ENCODE results near the gene NMT2. TPM values are rescaled to one million over a fixed set of nuclear protein-coding genes. Genes with fewer than 3 reads are reported as not detected.

Gene NMT2
- total and polyA plus RNA-seq, 2 experiments from 2014 or later = 15.0 to 23.4 TPM

- no peak for DNase-seq (ENCODE audit: low spot score)
- Histone ChIP-seq H3K9me2 (replicated peaks; ENCODE audit: insufficient read depth) (no peaks in the 10 kb centered on the region), H3K4me1 (ENCODE audit: insufficient read depth) (peaks cover 8% of the 10 kb centered on the region), H3K27me3 (no peaks in the 10 kb centered on the region), H2AFZ (no peak overlapping the region), H3K79me2 (no peaks in the 10 kb centered on the region), H3K36me3 (replicated peaks; ENCODE audit: insufficient read depth, low read depth) (no peaks in the 10 kb centered on the region), H4K20me1 (ENCODE audit: insufficient read depth, poor library complexity, severe bottlenecking) (no peaks in the 10 kb centered on the region), H3K9me3 (ENCODE audit: low read depth) (no peaks in the 10 kb centered on the region), H3K4me3 (no peak overlapping the region), H3K4me2 (no peak overlapping the region), H3K27ac (no peak overlapping the region)
- TF ChIP-seq CTCF (IDR thresholded peaks at IDR 0.05; ENCODE audit: poor library complexity) (no peak), EZH2phosphoT487 (IDR thresholded peaks at IDR 0.05; ENCODE audit: low read depth, severe bottlenecking, unreplicated experiment) (no peak), EZH2 (IDR thresholded peaks at IDR 0.05; ENCODE audit: borderline replicate concordance) (no peak)
- WGBS (ENCODE audit: low lambda C conversion rate, missing lambda C conversion rate) = 75% methylated on average over 6 of the region's 6 CpGs
Measured at GRCh38 chr10:15201589-15202300, 33.3 kb upstream of the NMT2 start.

GRCh38 chr10:15200626-15201025, 32.1 kb upstream of the NMT2 start:
- H3K27ac ChIP-seq = no peak overlapping the region
- no peaks in the 10 kb centered on the region for H3K36me3 ChIP-seq (replicated peaks; ENCODE audit: insufficient read depth, low read depth)
- H3K27me3 ChIP-seq = no peaks in the 10 kb centered on the region
- H4K20me1 ChIP-seq (ENCODE audit: insufficient read depth, poor library complexity, severe bottlenecking) = no peaks in the 10 kb centered on the region
- H3K9me2 ChIP-seq (replicated peaks; ENCODE audit: insufficient read depth) = no peaks in the 10 kb centered on the region
- WGBS (ENCODE audit: low lambda C conversion rate, missing lambda C conversion rate) = 50% methylated on average over 2 of the region's 2 CpGs
- H3K9me3 ChIP-seq (ENCODE audit: low read depth) = no peaks in the 10 kb centered on the region
- H3K4me2 ChIP-seq = no peak overlapping the region
- H3K79me2 ChIP-seq = no peaks in the 10 kb centered on the region
- H3K4me3 ChIP-seq = no peak overlapping the region
- H3K4me1 ChIP-seq (ENCODE audit: insufficient read depth) = peaks cover 8% of the 10 kb centered on the region
- TF ChIP-seq EZH2phosphoT487 (IDR thresholded peaks at IDR 0.05; ENCODE audit: low read depth, severe bottlenecking, unreplicated experiment) (no peak), EZH2 (IDR thresholded peaks at IDR 0.05; ENCODE audit: borderline replicate concordance) (no peak), CTCF (IDR thresholded peaks at IDR 0.05; ENCODE audit: poor library complexity) (no peak)
- no peak overlapping the region for H2AFZ ChIP-seq
- peak; percentile 34 for DNase-seq (ENCODE audit: low spot score)

GRCh38 chr10:15197911-15198310, 29.4 kb upstream of the NMT2 start:
- TF ChIP-seq EZH2phosphoT487 (IDR thresholded peaks at IDR 0.05; ENCODE audit: low read depth, severe bottlenecking, unreplicated experiment) (no peak), EZH2 (IDR thresholded peaks at IDR 0.05; ENCODE audit: borderline replicate concordance) (no peak), CTCF (IDR thresholded peaks at IDR 0.05; ENCODE audit: poor library complexity) (no peak)
- H4K20me1 ChIP-seq (ENCODE audit: insufficient read depth, poor library complexity, severe bottlenecking) = no peaks in the 10 kb centered on the region

More at GRCh38 chr10:15197911-15198310, 29.4 kb upstream of the NMT2 start:
- no peaks in the 10 kb centered on the region for H3K36me3 ChIP-seq (replicated peaks; ENCODE audit: insufficient read depth, low read depth)
- no peaks in the 10 kb centered on the region for H3K9me2 ChIP-seq (replicated peaks; ENCODE audit: insufficient read depth)
- H3K27me3 ChIP-seq = no peaks in the 10 kb centered on the region
- WGBS (ENCODE audit: low lambda C conversion rate, missing lambda C conversion rate) = 91% methylated on average over 4 of the region's 4 CpGs
- H3K4me3 ChIP-seq = no peak overlapping the region
- H3K4me1 ChIP-seq (ENCODE audit: insufficient read depth) = peaks cover 8% of the 10 kb centered on the region
- H2AFZ ChIP-seq = no peak overlapping the region
- H3K4me2 ChIP-seq = no peak overlapping the region
- H3K27ac ChIP-seq = no peak overlapping the region
- no peak for DNase-seq (ENCODE audit: low spot score)
- no peaks in the 10 kb centered on the region for H3K9me3 ChIP-seq (ENCODE audit: low read depth)
- H3K79me2 ChIP-seq = no peaks in the 10 kb centered on the region

Data from hepatocyte (in vitro differentiated cells).